Mucosa of stomach (tissue), 1 donor: ENCODE results near the gene SRP68.

ENCODE experiments used
- H3K27me3 ChIP-seq: one replicate; pipeline ENCODE4 v1.7.0; 2013; ENCODE audit warnings: mild to moderate bottlenecking, low read length; ENCODE audit not compliant: control insufficient read depth, insufficient read depth
- H3K36me3 ChIP-seq: one replicate; pipeline ENCODE4 v1.7.0; 2013; ENCODE audit warnings: low read length; ENCODE audit not compliant: control insufficient read depth, insufficient read depth
- H3K4me1 ChIP-seq: one replicate; pipeline ENCODE4 v1.7.0; 2013; ENCODE audit warnings: mild to moderate bottlenecking, low read length; ENCODE audit not compliant: control insufficient read depth, insufficient read depth
- H3K4me3 ChIP-seq: one replicate; pipeline ENCODE4 v1.7.0; 2013; ENCODE audit warnings: low read length
- H3K9ac ChIP-seq: one replicate; pipeline ENCODE4 v1.7.0; 2013; ENCODE audit warnings: mild to moderate bottlenecking, low read length, moderate library complexity
- H3K9me3 ChIP-seq: one replicate; pipeline ENCODE4 v1.7.0; 2013; ENCODE audit warnings: mild to moderate bottlenecking, low read length, moderate library complexity; ENCODE audit not compliant: control insufficient read depth
- donor health status: Pancreatic carcinoma.

The SRP68 gene

GRCh38 chr17:76072148-76072858 lies at the start of gene SRP68:
Gene SRP68, minus strand, starts transcription at chr17:76072517. Its CDS starts 26 bp downstream, at chr17:76072491.
- H3K27me3 ChIP-seq = peaks cover 39% of the 10 kb centered on the region
- no peaks in the 10 kb centered on the region for H3K36me3 ChIP-seq
- H3K9ac ChIP-seq = peak within 1 kb of the TSS; percentile 71
- H3K4me3 ChIP-seq = peak within 1 kb of the TSS; percentile 85
- H3K4me1 ChIP-seq = peaks cover 20% of the 10 kb centered on the region
- no peaks in the 10 kb centered on the region for H3K9me3 ChIP-seq

GRCh38 chr17:76121932-76122430 lies 49.7 kb upstream of the SRP68 start:
- Histone ChIP-seq H3K9ac (peak overlapping the region; percentile 66), H3K9me3 (no peaks in the 10 kb centered on the region), H3K4me3 (no peak overlapping the region), H3K4me1 (peaks cover 8% of the 10 kb centered on the region), H3K27me3 (no peaks in the 10 kb centered on the region), H3K36me3 (no peaks in the 10 kb centered on the region)

- Histone ChIP-seq H3K4me3 (no peak overlapping the region), H3K27me3 (no peaks in the 10 kb centered on the region), H3K9me3 (no peaks in the 10 kb centered on the region), H3K4me1 (peaks cover 8% of the 10 kb centered on the region), H3K36me3 (no peaks in the 10 kb centered on the region), H3K9ac (no peak overlapping the region)
Measured at GRCh38 chr17:76120658-76121008, 48.3 kb upstream of the SRP68 start.

- no peaks in the 10 kb centered on the region for H3K9me3 ChIP-seq
- H3K4me3 ChIP-seq = no peak overlapping the region
Measured at GRCh38 chr17:76119409-76120371, 47.4 kb upstream of the SRP68 start.

GRCh38 chr17:76115138-76115754 lies 42.9 kb upstream of the SRP68 start:
- Histone ChIP-seq H3K36me3 (no peaks in the 10 kb centered on the region), H3K9ac (no peak overlapping the region), H3K4me1 (no peaks in the 10 kb centered on the region), H3K27me3 (no peaks in the 10 kb centered on the region), H3K4me3 (no peak overlapping the region), H3K9me3 (no peaks in the 10 kb centered on the region)

More at GRCh38 chr17:76119409-76120371, 47.4 kb upstream of the SRP68 start:
- H3K27me3 ChIP-seq = no peaks in the 10 kb centered on the region
- H3K4me1 ChIP-seq = peaks cover 8% of the 10 kb centered on the region
- no peaks in the 10 kb centered on the region for H3K36me3 ChIP-seq
- H3K9ac ChIP-seq = no peak overlapping the region

GRCh38 chr17:76111956-76112355 lies 39.6 kb upstream of the SRP68 start:
- Histone ChIP-seq H3K9me3 (no peaks in the 10 kb centered on the region), H3K9ac (no peak overlapping the region), H3K4me1 (no peaks in the 10 kb centered on the region), H3K27me3 (no peaks in the 10 kb centered on the region), H3K4me3 (no peak overlapping the region), H3K36me3 (no peaks in the 10 kb centered on the region)

- H3K27me3 ChIP-seq = no peaks in the 10 kb centered on the region
- H3K4me1 ChIP-seq = peaks cover 26% of the 10 kb centered on the region
- no peaks in the 10 kb centered on the region for H3K9me3 ChIP-seq
- no peak overlapping the region for H3K4me3 ChIP-seq
- no peak overlapping the region for H3K9ac ChIP-seq
- no peaks in the 10 kb centered on the region for H3K36me3 ChIP-seq
Measured at GRCh38 chr17:76107509-76107908, 35.2 kb upstream of the SRP68 start.

- Histone ChIP-seq H3K9ac (no peak overlapping the region), H3K4me3 (no peak overlapping the region), H3K36me3 (no peaks in the 10 kb centered on the region), H3K4me1 (peaks cover 26% of the 10 kb centered on the region), H3K27me3 (no peaks in the 10 kb centered on the region), H3K9me3 (no peaks in the 10 kb centered on the region)
Measured at GRCh38 chr17:76106703-76107102, 34.4 kb upstream of the SRP68 start.

GRCh38 chr17:76104896-76105231 lies 32.5 kb upstream of the SRP68 start:
- no peaks in the 10 kb centered on the region for H3K9me3 ChIP-seq
- no peaks in the 10 kb centered on the region for H3K27me3 ChIP-seq
- H3K4me3 ChIP-seq = no peak overlapping the region
- peaks cover 26% of the 10 kb centered on the region for H3K4me1 ChIP-seq
- no peak overlapping the region for H3K9ac ChIP-seq
- H3K36me3 ChIP-seq = peaks cover 6% of the 10 kb centered on the region

GRCh38 chr17:76104140-76104895 lies 32.0 kb upstream of the SRP68 start:
- Histone ChIP-seq H3K4me3 (peak overlapping the region; percentile 92), H3K9me3 (no peaks in the 10 kb centered on the region), H3K36me3 (peaks cover 6% of the 10 kb centered on the region), H3K9ac (peak overlapping the region; percentile 87), H3K4me1 (peaks cover 26% of the 10 kb centered on the region), H3K27me3 (no peaks in the 10 kb centered on the region)

- H3K36me3 ChIP-seq = peaks cover 6% of the 10 kb centered on the region
- H3K4me3 ChIP-seq = peak within 1 kb of the TSS; percentile 92
- H3K9ac ChIP-seq = peak within 1 kb of the TSS; percentile 87
- H3K9me3 ChIP-seq = no peaks in the 10 kb centered on the region
- H3K4me1 ChIP-seq = peaks cover 26% of the 10 kb centered on the region
- H3K27me3 ChIP-seq = no peaks in the 10 kb centered on the region
Measured at GRCh38 chr17:76103274-76104139, 31.2 kb upstream of the SRP68 start, which contains the start of gene EXOC7. Gene EXOC7, minus strand, starts transcription at chr17:76103787. Its CDS starts 95 bp downstream, at chr17:76103692.
